Ishikawa (cell line): Measurements from ENCODE around the gene TP73.

Experiments
- CEBPB ChIP-seq: IDR thresholded peaks from 2 replicates; pipeline ENCODE4 v1.6.1; 2012
- CREB1 ChIP-seq: IDR thresholded peaks from 2 replicates; pipeline ENCODE4 v1.6.1; 2012; ENCODE audit warnings: low read depth
- EGR1 ChIP-seq: IDR thresholded peaks from 2 replicates; pipeline ENCODE4 v1.6.1; 2012
- EP300 ChIP-seq: IDR thresholded peaks from 2 replicates; pipeline ENCODE4 v1.6.1; 2012; ENCODE audit warnings: borderline replicate concordance
- FOXM1 ChIP-seq: IDR thresholded peaks from 2 replicates; pipeline ENCODE4 v1.6.1; 2012; ENCODE audit warnings: low read depth, borderline replicate concordance
- MAX ChIP-seq: IDR thresholded peaks from 2 replicates; pipeline ENCODE4 v1.6.1; 2012
- NFIC ChIP-seq: IDR thresholded peaks from 2 replicates; pipeline ENCODE4 v1.6.1; 2012
- RAD21 ChIP-seq: IDR thresholded peaks from 2 replicates; pipeline ENCODE4 v1.6.1; 2012; ENCODE audit warnings: low read depth
- REST ChIP-seq: IDR thresholded peaks from 2 replicates; pipeline ENCODE4 v1.6.1; 2012; ENCODE audit warnings: low read depth, mild to moderate bottlenecking
- TAF1 ChIP-seq: IDR thresholded peaks from 2 replicates; pipeline ENCODE4 v1.6.1; 2012; ENCODE audit warnings: low read depth, mild to moderate bottlenecking
- TCF12 ChIP-seq: IDR thresholded peaks from 2 replicates; pipeline ENCODE4 v1.6.1; 2012; ENCODE audit warnings: low read depth
- TEAD4 ChIP-seq: IDR thresholded peaks from 2 replicates; pipeline ENCODE4 v1.6.1; 2012
- USF1 ChIP-seq: IDR thresholded peaks from 2 replicates; pipeline ENCODE4 v1.6.1; 2012
- YY1 ChIP-seq: IDR thresholded peaks from 2 replicates; pipeline ENCODE4 v1.6.1; 2012; ENCODE audit warnings: low read depth
- ZBTB7A ChIP-seq: IDR thresholded peaks from 2 replicates; pipeline ENCODE4 v1.6.1; 2012; ENCODE audit warnings: low read depth

Gene TP73

DNA sequence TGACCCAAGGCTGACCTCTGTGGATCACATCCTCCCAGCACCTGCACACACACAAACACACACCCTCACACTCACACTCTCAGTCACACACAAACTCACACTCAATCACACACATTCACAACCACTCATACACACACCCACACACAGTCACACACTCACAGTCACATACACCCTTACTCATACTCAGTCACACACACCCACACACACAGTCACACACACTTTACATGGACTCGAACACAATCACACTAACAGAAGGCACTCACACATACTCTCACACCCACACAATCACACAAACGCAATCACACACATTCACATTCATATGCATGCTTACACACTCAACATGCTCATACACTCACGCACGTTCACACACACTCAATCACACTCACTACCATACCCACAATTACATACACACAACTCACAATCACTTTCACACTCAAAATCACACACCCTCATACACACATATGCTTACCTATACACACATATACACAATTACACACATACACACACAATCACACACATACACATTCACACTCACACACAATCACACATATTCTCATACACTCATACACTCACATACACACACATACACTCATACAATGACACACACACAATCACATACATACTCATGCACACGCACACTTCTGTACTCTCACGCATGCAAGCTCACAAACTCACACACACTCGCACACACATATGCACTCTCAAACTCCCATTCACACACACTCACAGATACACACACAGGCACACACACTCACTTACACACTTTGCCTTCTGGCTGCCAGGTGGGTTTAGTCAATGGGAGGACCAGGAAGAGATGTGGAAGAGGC is 47.1 kb upstream of the TP73 start:
- no peak for TF ChIP-seq EGR1

- TF ChIP-seq CREB1, result no peak
Observed at GRCh38 chr1:3606779-3607702, 45.3 kb upstream of the TP73 start.

GRCh38 chr1:3607703-3608065 is 44.6 kb upstream of the TP73 start:
- TF ChIP-seq TEAD4 (no peak), NFIC (no peak), USF1 (no peak), TAF1 (no peak), REST (no peak), ZBTB7A (no peak), CREB1 (no peak)

GRCh38 chr1:3608154-3608553 is 44.2 kb upstream of the TP73 start:
- TF ChIP-seq YY1 (no peak), REST (no peak), CREB1 (no peak), USF1 (no peak), MAX (no peak), EGR1 (no peak), EP300 (no peak), TEAD4 (no peak), NFIC (no peak), RAD21 (no peak), TAF1 (no peak), FOXM1 (no peak), TCF12 (no peak), ZBTB7A (no peak), CEBPB (no peak)

DNA sequence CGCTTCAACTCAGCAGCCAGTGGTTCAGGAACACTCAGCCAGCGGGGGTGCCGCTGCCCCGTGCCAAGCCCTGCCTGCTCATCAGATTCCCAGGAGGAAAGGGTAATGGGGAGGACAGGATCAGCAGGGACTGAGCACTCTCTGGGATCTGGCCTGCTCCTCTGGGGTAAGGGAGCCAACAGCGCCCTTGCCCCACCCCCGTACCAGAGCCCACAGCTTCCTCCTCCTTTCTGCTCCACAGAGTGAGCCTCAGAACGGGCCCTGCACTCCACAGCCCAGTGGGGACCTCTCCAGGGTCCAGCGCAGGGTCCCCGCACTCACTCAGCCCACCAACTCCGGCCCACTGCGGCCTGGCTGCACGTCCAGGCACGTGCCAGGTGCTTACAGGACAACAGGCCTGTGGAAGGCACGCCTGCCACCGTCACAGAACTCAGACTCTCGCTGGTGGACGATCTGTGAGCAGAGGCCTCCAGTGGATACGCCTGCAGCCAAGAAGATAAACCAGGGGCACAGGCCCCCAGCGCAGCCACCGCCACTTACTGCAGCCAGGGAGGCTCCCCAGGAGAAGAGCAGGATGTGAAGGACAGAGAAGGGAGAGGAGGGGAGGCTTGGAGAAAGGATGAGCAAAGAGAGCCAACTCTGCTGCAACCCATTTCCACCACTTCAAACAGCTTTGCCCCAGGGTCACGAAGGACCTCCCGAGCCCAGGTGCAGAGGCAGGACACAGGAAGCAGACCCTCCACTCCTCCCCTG is 43.1 kb upstream of the TP73 start:
- TF ChIP-seq NFIC (no peak), TEAD4 (no peak), REST (no peak), RAD21 (no peak), MAX (no peak), CEBPB (no peak), FOXM1 (no peak), EGR1 (no peak)
